Measurements from ENCODE around the gene ZCCHC12. TPM values are rescaled to one million over a fixed set of nuclear protein-coding genes. Genes with fewer than 3 reads are reported as not detected.

The ZCCHC12 gene
- total RNA-seq (2021) (1.2 TPM in 2 replicates), Bru-seq, nascent RNA (percentile 24 among the genes with signal in this experiment), BruChase-seq, experiment 1, labeled RNA remaining after a 2-hour chase (percentile 40 among the genes with signal in this experiment), BruChase-seq, experiment 2, labeled RNA remaining after a 6-hour chase (percentile 46 among the genes with signal in this experiment)
- long read RNA-seq: 0 reads

GRCh38 chrX:118823263-118824172 lies at the start of gene ZCCHC12:
TSS of gene ZCCHC12 (plus strand) at chrX:118823824. CDS start at chrX:118825245, 1,421 bp downstream.
- POLR2A ChIA-PET (ENCODE audit: low non-redundant PET): interaction anchor here (0.6 kb wide), 1 partner anchor 78 kb away, joined by 3 read pairs; no protein-coding TSS in a partner anchor
- peak; percentile 84 for DNase-seq (ENCODE audit: low spot score)
- no peaks in the 10 kb centered on the region for H3K27me3 ChIP-seq (replicated peaks; ENCODE audit: insufficient read depth, low read depth, low read length, poor library complexity)
- intact Hi-C loops (cut with micrococcal nuclease; ENCODE audit: unreplicated experiment): no loop called here
- peak within 1 kb of the TSS; percentile 36 for H3K4me3 ChIP-seq (ENCODE audit: low read depth, low read length, poor library complexity, severe bottlenecking)
- TF ChIP-seq CTCF (conservative IDR thresholded peaks at IDR 0.05; ENCODE audit: low read depth, low read length) (no peak), EZH2 (IDR thresholded peaks at IDR 0.05; ENCODE audit: borderline replicate concordance, low read depth, low read length, poor library complexity, severe bottlenecking) (no peak)
- CTCF ChIA-PET: interaction anchor here (0.8 kb wide), 1 partner anchor 243 kb away, joined by 3 read pairs; no protein-coding TSS in a partner anchor
- peaks cover 4% of the 10 kb centered on the region for H3K9me3 ChIP-seq (ENCODE audit: low read depth, low read length, poor library complexity, severe bottlenecking)
- H3K4me1 ChIP-seq (ENCODE audit: insufficient read depth, low read length, poor library complexity, severe bottlenecking): no peaks in the 10 kb centered on the region
- no TSS peak for BruUV-seq (replicated peaks)
- H3K27ac ChIP-seq (ENCODE audit: low read depth, low read length, poor library complexity, severe bottlenecking): no peak within 1 kb of the TSS
- no peaks in the 10 kb centered on the region for H3K36me3 ChIP-seq (ENCODE audit: insufficient read depth, low read length, poor library complexity, severe bottlenecking)

GRCh38 chrX:118779581-118779980 lies 44.0 kb upstream of the ZCCHC12 start:
- POLR2A ChIA-PET (ENCODE audit: low non-redundant PET): no interaction called here
- Histone ChIP-seq H3K4me3 (ENCODE audit: low read depth, low read length, poor library complexity, severe bottlenecking) (no peak overlapping the region), H3K27ac (ENCODE audit: low read depth, low read length, poor library complexity, severe bottlenecking) (no peak overlapping the region), H3K9me3 (ENCODE audit: low read depth, low read length, poor library complexity, severe bottlenecking) (no peaks in the 10 kb centered on the region), H3K36me3 (ENCODE audit: insufficient read depth, low read length, poor library complexity, severe bottlenecking) (no peaks in the 10 kb centered on the region), H3K27me3 (replicated peaks; ENCODE audit: insufficient read depth, low read depth, low read length, poor library complexity) (no peaks in the 10 kb centered on the region), H3K4me1 (ENCODE audit: insufficient read depth, low read length, poor library complexity, severe bottlenecking) (no peaks in the 10 kb centered on the region)
- intact Hi-C loops (cut with micrococcal nuclease; ENCODE audit: unreplicated experiment): no loop called here
- no peak for TF ChIP-seq EZH2 (IDR thresholded peaks at IDR 0.05; ENCODE audit: borderline replicate concordance, low read depth, low read length, poor library complexity, severe bottlenecking)
- no peak for TF ChIP-seq CTCF (conservative IDR thresholded peaks at IDR 0.05; ENCODE audit: low read depth, low read length)
- CTCF ChIA-PET: no interaction called here
- BruUV-seq (replicated peaks): no TSS peak
- no peak for DNase-seq (ENCODE audit: low spot score)

- no peak overlapping the region for H3K4me3 ChIP-seq (ENCODE audit: low read depth, low read length, poor library complexity, severe bottlenecking)
- intact Hi-C loops (cut with micrococcal nuclease; ENCODE audit: unreplicated experiment): no loop called here
- no peaks in the 10 kb centered on the region for H3K27me3 ChIP-seq (replicated peaks; ENCODE audit: insufficient read depth, low read depth, low read length, poor library complexity)
- TF ChIP-seq CTCF (conservative IDR thresholded peaks at IDR 0.05; ENCODE audit: low read depth, low read length) (no peak), EZH2 (IDR thresholded peaks at IDR 0.05; ENCODE audit: borderline replicate concordance, low read depth, low read length, poor library complexity, severe bottlenecking) (no peak)
- ChIA-PET CTCF (interaction anchor here (0.6 kb wide), 1 partner anchor 179 kb away, joined by 3 read pairs; no protein-coding TSS in a partner anchor), POLR2A (ENCODE audit: low non-redundant PET) (no interaction called here)
- DNase-seq (ENCODE audit: low spot score): no peak
- no peaks in the 10 kb centered on the region for H3K36me3 ChIP-seq (ENCODE audit: insufficient read depth, low read length, poor library complexity, severe bottlenecking)
- BruUV-seq (replicated peaks): no TSS peak
- no peaks in the 10 kb centered on the region for H3K4me1 ChIP-seq (ENCODE audit: insufficient read depth, low read length, poor library complexity, severe bottlenecking)
- no peaks in the 10 kb centered on the region for H3K9me3 ChIP-seq (ENCODE audit: low read depth, low read length, poor library complexity, severe bottlenecking)
- no peak overlapping the region for H3K27ac ChIP-seq (ENCODE audit: low read depth, low read length, poor library complexity, severe bottlenecking)
Observed at GRCh38 chrX:118780509-118780908, 43.1 kb upstream of the ZCCHC12 start.

All from A673 (cell line).